HCT116 (cell line): ENCODE results near the gene RAD23A. TPM values are rescaled to one million over a fixed set of nuclear protein-coding genes. Genes with fewer than 3 reads are reported as not detected.

Experiments used
- ATAC-seq: fragments of 200-7000 bp; cut with Tn5 transposase; 2 replicates; pipeline ENCODE4 v1.9.1; 2020; ENCODE audit warnings: mild to moderate bottlenecking, moderate library complexity
- BruUV-seq: library from RNA; stranded (reverse); fragments of 400-500 nt; replicated peaks from 2 replicates; lab custom pipeline; 2021; lab: Mats Ljungman, UMichigan
- CTCF ChIA-PET: fragments of 300-600 bp; sonication (Branson Sonifier 250); formaldehyde crosslinking; loops from one replicate; lab custom pipeline; 2021; ENCODE audit warnings: antibody characterized with exemption; lab: Charles Lee
- POLR2A ChIA-PET: fragments of 300-600, 350-600 bp; sonication (Branson Sonifier 250); formaldehyde crosslinking; loops from one replicate; lab custom pipeline; 2021; ENCODE audit warnings: antibody characterized with exemption; lab: Charles Lee
- RAD21 ChIA-PET, 2 experiments: fragments of 300-600 bp; sonication (Branson Sonifier 250); formaldehyde crosslinking; loops; one replicate each; lab custom pipeline; 2023; ENCODE audit warnings: low total read pairs in 2 of 2; ENCODE audit not compliant: uncharacterized antibody in 2 of 2, unreplicated experiment in 2 of 2, low non-redundant PET in 1 of 2; lab: Charles Lee
- DNase-seq: peaks from one replicate; pipeline ENCODE4 v3.0.0-alpha.2; 2010; ENCODE audit warnings: low read depth, low spot score
- H2AFZ ChIP-seq: fragments of 200-600 bp; shearing (Covaris generic), sonication (generic); 2 replicates; pipeline ENCODE4 v1.6.1; 2017; ENCODE audit warnings: low read depth, mixed run types, mixed read lengths, antibody characterized with exemption, low read length; ENCODE audit not compliant: poor library complexity, severe bottlenecking
- H3K27ac ChIP-seq: 2 replicates; pipeline ENCODE4 v1.5.1; 2012; ENCODE audit warnings: low read depth, low read length
- H3K27me3 ChIP-seq: fragments of 200-600 bp; sonication (generic); 2 replicates; pipeline ENCODE4 v1.6.1; 2016; ENCODE audit warnings: mixed run types, low read length, mixed read lengths; ENCODE audit not compliant: insufficient read depth
- H3K36me3 ChIP-seq, 2 experiments: fragments of 200-500 bp in 1 of 2; fragments of 200-600 bp in 1 of 2; sonication (Bioruptor generic) in 1 of 2; sonication (generic) in 1 of 2; 2 replicates each; pipeline versions ENCODE4 v1.5.1 to v1.6.1; 2014 to 2016; ENCODE audit warnings: low read length in 2 of 2, inconsistent platforms in 1 of 2, mixed read lengths in 1 of 2, mixed run types in 1 of 2; ENCODE audit not compliant: insufficient read depth in 2 of 2, control insufficient read depth in 1 of 2
- H3K4me1 ChIP-seq, 2 experiments: fragments of 200-600 bp in 1 of 2; sonication (generic) in 1 of 2; 2 replicates each; pipeline versions ENCODE4 v1.5.1 to v1.6.1; 2012 to 2017; ENCODE audit warnings: low read length in 2 of 2, inconsistent platforms in 1 of 2, mild to moderate bottlenecking in 1 of 2, mixed read lengths in 1 of 2, mixed run types in 1 of 2, moderate library complexity in 1 of 2; ENCODE audit not compliant: insufficient read depth in 2 of 2, control insufficient read depth in 1 of 2
- H3K4me2 ChIP-seq: fragments of 200-600 bp; sonication (generic); 2 replicates; pipeline ENCODE4 v1.6.1; 2017; ENCODE audit warnings: mixed run types, low read length, mixed read lengths
- H3K4me3 ChIP-seq, 2 experiments: fragments of 200-600 bp in 1 of 2; sonication (generic) in 1 of 2; replicated peaks in 1 of 2; 2 replicates each; pipeline ENCODE4 v1.5.1; 2011 to 2016; ENCODE audit warnings: low read length in 2 of 2, control low read depth in 1 of 2, low read depth in 1 of 2, mild to moderate bottlenecking in 1 of 2, mixed read lengths in 1 of 2, mixed run types in 1 of 2
- H3K79me2 ChIP-seq: fragments of 200-600 bp; sonication (generic); 2 replicates; pipeline ENCODE4 v1.6.1; 2017; ENCODE audit warnings: mild to moderate bottlenecking, mixed run types, low read length, moderate library complexity, mixed read lengths; ENCODE audit not compliant: insufficient read depth
- H3K9ac ChIP-seq: fragments of 200-600 bp; sonication (generic); 2 replicates; pipeline ENCODE4 v1.6.1; 2016; ENCODE audit warnings: low read length, mixed read lengths
- H3K9me2 ChIP-seq: fragments of 200-600 bp; sonication (generic), shearing (Covaris generic); 2 replicates; pipeline ENCODE4 v1.6.1; 2017; ENCODE audit warnings: mixed run types, mild to moderate bottlenecking, moderate library complexity; ENCODE audit not compliant: insufficient read depth
- H3K9me3 ChIP-seq, 2 experiments: fragments of 200-500 bp in 1 of 2; fragments of 200-600 bp in 1 of 2; sonication (Bioruptor generic) in 1 of 2; sonication (generic) in 1 of 2; 2 replicates each; pipeline ENCODE4 v1.6.1; 2014 to 2017; ENCODE audit warnings: low read length in 2 of 2, mixed read lengths in 2 of 2, inconsistent platforms in 1 of 2, low read depth in 1 of 2, mild to moderate bottlenecking in 1 of 2, mixed run types in 1 of 2, moderate library complexity in 1 of 2; ENCODE audit not compliant: control insufficient read depth in 1 of 2, insufficient read depth in 1 of 2
- H4K20me1 ChIP-seq: fragments of 200-600 bp; sonication (generic), shearing (Covaris generic); 2 replicates; pipeline ENCODE4 v1.6.1; 2017; ENCODE audit warnings: mixed run types, mild to moderate bottlenecking, moderate library complexity; ENCODE audit not compliant: insufficient read depth
- ATF3 ChIP-seq: IDR thresholded peaks from 2 replicates; pipeline ENCODE4 v1.6.1; 2012
- CBX3 ChIP-seq: IDR thresholded peaks from 2 replicates; pipeline ENCODE4 v1.6.1; 2012; ENCODE audit warnings: low read depth
- CEBPB ChIP-seq: IDR thresholded peaks from 2 replicates; pipeline ENCODE4 v1.6.1; 2012; ENCODE audit warnings: low read depth
- CTCF ChIP-seq, 3 experiments: fragments of 200-600 bp in 1 of 3; sonication (generic) in 1 of 3; IDR thresholded peaks in 2 of 3; conservative IDR thresholded peaks in 1 of 3; 2 replicates each; pipeline ENCODE4 v1.5.1; 2012 to 2017; ENCODE audit warnings: low read depth in 2 of 3, low read length in 2 of 3, antibody characterized with exemption in 1 of 3, borderline replicate concordance in 1 of 3, control low read depth in 1 of 3, mild to moderate bottlenecking in 1 of 3, mixed read lengths in 1 of 3, mixed run types in 1 of 3, moderate library complexity in 1 of 3; ENCODE audit not compliant: insufficient read depth in 1 of 3
- ELF1 ChIP-seq: IDR thresholded peaks from 2 replicates; pipeline ENCODE4 v1.6.1; 2012; ENCODE audit warnings: low read depth, borderline replicate concordance
- EZH2 ChIP-seq: fragments of 200-600 bp; sonication (generic); IDR thresholded peaks from 2 replicates; pipeline ENCODE4 v1.6.1; 2017; ENCODE audit warnings: antibody characterized with exemption, mixed run types
- FOSL1 ChIP-seq: IDR thresholded peaks from 2 replicates; pipeline ENCODE4 v1.6.1; 2012; ENCODE audit warnings: low read depth
- JUND ChIP-seq: IDR thresholded peaks from 2 replicates; pipeline ENCODE4 v1.6.1; 2012
- POLR2A ChIP-seq: IDR thresholded peaks from 2 replicates; pipeline ENCODE4 v1.7.0; 2011; ENCODE audit warnings: borderline replicate concordance; ENCODE audit not compliant: insufficient read depth, insufficient read length; ENCODE audit errors: extremely low read depth
- POLR2AphosphoS5 ChIP-seq: IDR thresholded peaks from 2 replicates; pipeline ENCODE4 v1.6.1; 2011; ENCODE audit warnings: mild to moderate bottlenecking, low read depth, low read length, moderate library complexity
- SP1 ChIP-seq: IDR thresholded peaks from 2 replicates; pipeline ENCODE4 v1.6.1; 2012; ENCODE audit warnings: low read depth
- SRF ChIP-seq: IDR thresholded peaks from 2 replicates; pipeline ENCODE4 v1.6.1; 2012; ENCODE audit warnings: low read depth
- YY1 ChIP-seq: IDR thresholded peaks from 2 replicates; pipeline ENCODE4 v1.6.1; 2011; ENCODE audit warnings: low read length, low read depth, moderate library complexity, mild to moderate bottlenecking; ENCODE audit not compliant: insufficient replicate concordance; ENCODE audit errors: extremely low read depth
- ZBTB33 ChIP-seq: IDR thresholded peaks from 2 replicates; pipeline ENCODE4 v1.6.1; 2011; ENCODE audit warnings: mild to moderate bottlenecking, low read length, moderate library complexity; ENCODE audit not compliant: insufficient replicate concordance; ENCODE audit errors: extremely low read depth
- ZFX ChIP-seq: fragments of 450-650 bp; IDR thresholded peaks from 2 replicates; pipeline ENCODE4 v1.6.1; 2017
- ZNF274 ChIP-seq: fragments of 200-500 bp; sonication (Bioruptor generic); IDR thresholded peaks from 2 replicates; pipeline ENCODE4 v1.6.1; 2014; ENCODE audit warnings: mild to moderate bottlenecking, low read depth, low read length, inconsistent platforms
- intact Hi-C: fragments of 100-400 bp; cut with micrococcal nuclease; formaldehyde crosslinking; loops from 2 replicates; pipeline ENCODE4 v1.10.0; 2022
- total RNA-seq: library from RNA; stranded (reverse); gene quantifications from one replicate; pipeline ENCODE4 v1.2.1, GENCODE V29; 2021; ENCODE audit not compliant: unreplicated experiment

Gene RAD23A
- total RNA-seq, 1 experiment from 2014 or later = 163 TPM

GRCh38 chr19:12924621-12925310 is 20.9 kb upstream of the RAD23A start:
- H2AFZ ChIP-seq = no peak overlapping the region
- peaks cover 51 to 60% of the 10 kb centered on the region in 2 experiments for H3K36me3 ChIP-seq
- H3K4me3 ChIP-seq = no peak overlapping the region
- no peaks in the 10 kb centered on the region for H3K4me1 ChIP-seq
- H3K9me3 ChIP-seq = no peaks in the 10 kb centered on the region
- ATAC-seq = no peak
- no peaks in the 10 kb centered on the region for H3K9me2 ChIP-seq
- H3K27ac ChIP-seq = no peak overlapping the region
- intact Hi-C loops = no loop called here
- H3K4me2 ChIP-seq = no peak overlapping the region
- H3K27me3 ChIP-seq = no peaks in the 10 kb centered on the region
- BruUV-seq = no TSS peak
- H3K79me2 ChIP-seq = peaks cover 12% of the 10 kb centered on the region; the same call in 1 of the 2 replicates
- ChIA-PET CTCF (no interaction called here), RAD21 (no interaction called here), POLR2A (no interaction called here)
- DNase-seq = no peak
- no peaks in the 10 kb centered on the region for H4K20me1 ChIP-seq
- TF ChIP-seq POLR2A (no peak), CBX3 (no peak), CEBPB (no peak), ZBTB33 (no peak), FOSL1 (no peak), POLR2AphosphoS5 (no peak), EZH2 (no peak), CTCF (IDR thresholded peaks at IDR 0.05 in 2 of 3, conservative IDR thresholded peaks at IDR 0.05 in 1 of 3; ENCODE audit: borderline replicate concordance in 1 of 3, insufficient read depth in 1 of 3, low read depth in 2 of 3, low read length in 2 of 3) (no peak), ELF1 (no peak), JUND (no peak), ATF3 (no peak), ZNF274 (no peak), SP1 (no peak), SRF (no peak), ZFX (no peak), YY1 (no peak)
- H3K9ac ChIP-seq = no peak overlapping the region
